GM18526 (cell line): ENCODE measurements around the gene WASHC2C.

Experiments
- POLR2A ChIP-seq: IDR thresholded peaks from 3 replicates; pipeline ENCODE4 v1.6.1; 2011; ENCODE audit not compliant: insufficient read length; ENCODE audit errors: extremely low read depth

The WASHC2C gene, protein sequence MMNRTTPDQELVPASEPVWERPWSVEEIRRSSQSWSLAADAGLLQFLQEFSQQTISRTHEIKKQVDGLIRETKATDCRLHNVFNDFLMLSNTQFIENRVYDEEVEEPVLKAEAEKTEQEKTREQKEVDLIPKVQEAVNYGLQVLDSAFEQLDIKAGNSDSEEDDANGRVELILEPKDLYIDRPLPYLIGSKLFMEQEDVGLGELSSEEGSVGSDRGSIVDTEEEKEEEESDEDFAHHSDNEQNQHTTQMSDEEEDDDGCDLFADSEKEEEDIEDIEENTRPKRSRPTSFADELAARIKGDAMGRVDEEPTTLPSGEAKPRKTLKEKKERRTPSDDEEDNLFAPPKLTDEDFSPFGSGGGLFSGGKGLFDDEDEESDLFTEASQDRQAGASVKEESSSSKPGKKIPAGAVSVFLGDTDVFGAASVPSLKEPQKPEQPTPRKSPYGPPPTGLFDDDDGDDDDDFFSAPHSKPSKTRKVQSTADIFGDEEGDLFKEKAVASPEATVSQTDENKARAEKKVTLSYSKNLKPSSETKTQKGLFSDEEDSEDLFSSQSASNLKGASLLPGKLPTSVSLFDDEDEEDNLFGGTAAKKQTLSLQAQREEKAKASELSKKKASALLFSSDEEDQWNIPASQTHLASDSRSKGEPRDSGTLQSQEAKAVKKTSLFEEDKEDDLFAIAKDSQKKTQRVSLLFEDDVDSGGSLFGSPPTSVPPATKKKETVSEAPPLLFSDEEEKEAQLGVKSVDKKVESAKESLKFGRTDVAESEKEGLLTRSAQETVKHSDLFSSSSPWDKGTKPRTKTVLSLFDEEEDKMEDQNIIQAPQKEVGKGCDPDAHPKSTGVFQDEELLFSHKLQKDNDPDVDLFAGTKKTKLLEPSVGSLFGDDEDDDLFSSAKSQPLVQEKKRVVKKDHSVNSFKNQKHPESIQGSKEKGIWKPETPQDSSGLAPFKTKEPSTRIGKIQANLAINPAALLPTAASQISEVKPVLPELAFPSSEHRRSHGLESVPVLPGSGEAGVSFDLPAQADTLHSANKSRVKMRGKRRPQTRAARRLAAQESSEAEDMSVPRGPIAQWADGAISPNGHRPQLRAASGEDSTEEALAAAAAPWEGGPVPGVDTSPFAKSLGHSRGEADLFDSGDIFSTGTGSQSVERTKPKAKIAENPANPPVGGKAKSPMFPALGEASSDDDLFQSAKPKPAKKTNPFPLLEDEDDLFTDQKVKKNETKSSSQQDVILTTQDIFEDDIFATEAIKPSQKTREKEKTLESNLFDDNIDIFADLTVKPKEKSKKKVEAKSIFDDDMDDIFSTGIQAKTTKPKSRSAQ (N-terminal part only)

GRCh38 chr10:45726703-45727420 is at the start of gene WASHC2C:
Gene WASHC2C (plus strand): TSS chr10:45727266. CDS start chr10:45727318, 52 bp downstream.
- peak; percentile 70 for TF ChIP-seq POLR2A

- no peak for TF ChIP-seq POLR2A
Observed at GRCh38 chr10:45809837-45810236, 82.8 kb downstream of the WASHC2C start.

DNA sequence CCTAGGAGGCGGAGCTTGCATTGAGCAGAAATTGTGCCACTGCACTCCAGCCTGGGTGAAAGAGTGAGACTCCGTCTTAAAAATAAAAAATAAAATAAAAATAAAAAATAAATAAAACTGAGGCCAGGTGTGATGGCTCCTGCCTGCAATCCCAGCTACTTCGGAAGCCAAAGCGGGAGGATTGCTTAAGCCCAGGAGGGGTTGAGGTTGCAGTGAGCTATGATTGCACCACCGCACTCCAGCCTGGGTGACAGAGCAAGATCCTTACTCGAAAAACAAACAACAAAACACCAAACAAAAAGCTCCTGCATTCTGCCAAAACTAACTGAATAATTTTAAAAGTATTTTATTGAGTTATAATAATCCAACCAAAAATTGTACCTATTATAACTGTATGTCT is 84.0 kb downstream of the WASHC2C start:
- TF ChIP-seq POLR2A = no peak

GRCh38 chr10:45817130-45817859 is 90.2 kb downstream of the WASHC2C start:
- no peak for TF ChIP-seq POLR2A

GRCh38 chr10:45817912-45818311 is 90.8 kb downstream of the WASHC2C start:
- TF ChIP-seq POLR2A = no peak

- no peak for TF ChIP-seq POLR2A
Observed at GRCh38 chr10:45819552-45819951, 92.5 kb downstream of the WASHC2C start.
